Upper lobe of left lung (tissue), 4 donors: ENCODE measurements around the gene KRTAP10-10.

Experiments used
- CTCF ChIP-seq, 6 experiments: fragments of 450-650 bp in 4 of 6; fragments of 200-600 bp in 2 of 6; sonication (generic) in 2 of 6; IDR thresholded peaks; one replicate each; pipeline ENCODE4 v1.5.1; 2016 to 2019; ENCODE audit warnings: antibody characterized with exemption in 6 of 6
- EP300 ChIP-seq, 4 donors: sonication (generic); formaldehyde crosslinking; IDR thresholded peaks; one replicate each; pipeline ENCODE4 v1.5.1; 2017; ENCODE audit warnings: antibody characterized with exemption in 4 of 4, control low read depth in 2 of 4
- POLR2A ChIP-seq, 4 donors: fragments of 450-650 bp; IDR thresholded peaks; one replicate each; pipeline ENCODE4 v1.5.1; 2016 to 2017; ENCODE audit warnings: antibody characterized with exemption in 4 of 4, mild to moderate bottlenecking in 2 of 4
- POLR2AphosphoS5 ChIP-seq, 2 donors: sonication (generic); formaldehyde crosslinking; IDR thresholded peaks; one replicate each; pipeline ENCODE4 v1.5.1; 2017; ENCODE audit warnings: antibody characterized with exemption in 2 of 2

GRCh38 chr21:44650265-44650972 lies 13.3 kb downstream of the KRTAP10-10 start:
- no peak for TF ChIP-seq CTCF (IDR thresholded peaks at IDR 0.05)
- no peak for TF ChIP-seq POLR2A (IDR thresholded peaks at IDR 0.05)
- no peak for TF ChIP-seq POLR2AphosphoS5 (IDR thresholded peaks at IDR 0.05)
- TF ChIP-seq EP300 (IDR thresholded peaks at IDR 0.05), result no peak
